ENCODE results near the gene TUBGCP3.

Gene TUBGCP3

DNA sequence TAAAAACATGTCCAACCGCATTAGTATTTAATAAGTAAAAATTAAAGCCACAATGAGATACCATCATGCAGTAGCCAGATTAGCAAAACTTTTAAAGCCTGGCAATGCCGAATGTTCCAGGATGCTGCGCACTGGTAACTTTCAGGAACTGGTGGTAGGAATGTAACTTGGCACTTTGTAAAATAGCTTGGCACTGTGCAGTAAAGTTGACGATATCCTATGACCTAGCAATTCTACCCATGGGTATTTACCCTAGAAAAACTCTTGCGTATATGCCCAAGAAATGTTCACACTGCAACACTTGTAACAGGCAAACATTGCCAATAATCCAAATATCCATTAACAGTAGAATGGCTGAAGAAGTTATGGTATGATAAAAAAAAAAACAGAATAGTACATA lies 114.1 kb downstream of the TUBGCP3 start:
- TF ChIP-seq JUND (IDR thresholded peaks at IDR 0.05; ENCODE audit: low read depth) = no peak
- in situ Hi-C loops (cut with HindIII; ENCODE audit: low pct_unique_long_range_greater_than_20kb, low sequenced_read_pairs) = no loop called here
- DNase-seq (ENCODE audit: low read depth in 1 of 2, low spot score in 1 of 2) = peak in 1 of 2 experiments; percentile 6

DNA sequence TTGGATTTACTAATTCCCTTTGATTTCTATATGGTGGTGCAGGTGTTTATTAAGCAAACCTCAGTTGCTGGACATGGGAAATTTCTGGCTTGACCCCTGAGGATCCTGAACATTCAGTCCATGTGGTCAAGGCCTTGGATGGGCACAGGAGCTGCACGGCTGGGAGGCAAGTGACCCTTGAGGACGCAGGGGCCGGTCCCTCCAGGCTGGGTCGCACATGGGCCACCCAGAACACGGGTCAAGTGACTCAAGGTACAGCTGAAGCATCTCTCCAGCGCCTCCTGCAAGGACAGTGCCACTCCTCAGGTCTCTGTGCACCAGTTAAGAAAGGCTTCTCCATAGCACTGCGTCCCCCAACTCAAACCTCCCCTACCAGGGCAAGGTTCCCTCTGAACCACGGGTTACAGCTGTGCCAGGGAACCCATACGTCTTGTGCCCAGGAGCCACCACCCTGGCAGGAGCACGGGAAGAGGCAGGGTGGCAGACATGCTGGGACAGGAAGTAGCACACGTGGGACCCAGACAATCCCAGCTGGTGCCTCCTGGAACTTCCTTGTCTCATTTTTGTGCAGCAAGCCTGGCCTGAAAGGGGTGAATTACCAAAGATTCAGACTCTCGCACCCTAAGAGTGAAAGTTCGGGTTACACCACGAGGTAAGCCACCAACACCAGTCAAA lies 118.7 kb downstream of the TUBGCP3 start:
- TF ChIP-seq JUND (IDR thresholded peaks at IDR 0.05; ENCODE audit: low read depth) = no peak
- in situ Hi-C loops (cut with HindIII; ENCODE audit: low pct_unique_long_range_greater_than_20kb, low sequenced_read_pairs) = no loop called here
- no peak for DNase-seq (ENCODE audit: low read depth in 1 of 2, low spot score in 1 of 2)

- in situ Hi-C loops (cut with HindIII; ENCODE audit: low pct_unique_long_range_greater_than_20kb, low sequenced_read_pairs) = no loop called here
- DNase-seq (ENCODE audit: low read depth in 1 of 2, low spot score in 1 of 2) = no peak
- no peak for TF ChIP-seq JUND (IDR thresholded peaks at IDR 0.05; ENCODE audit: low read depth)
Measured at GRCh38 chr13:112468069-112468468, 119.9 kb downstream of the TUBGCP3 start.

DNA sequence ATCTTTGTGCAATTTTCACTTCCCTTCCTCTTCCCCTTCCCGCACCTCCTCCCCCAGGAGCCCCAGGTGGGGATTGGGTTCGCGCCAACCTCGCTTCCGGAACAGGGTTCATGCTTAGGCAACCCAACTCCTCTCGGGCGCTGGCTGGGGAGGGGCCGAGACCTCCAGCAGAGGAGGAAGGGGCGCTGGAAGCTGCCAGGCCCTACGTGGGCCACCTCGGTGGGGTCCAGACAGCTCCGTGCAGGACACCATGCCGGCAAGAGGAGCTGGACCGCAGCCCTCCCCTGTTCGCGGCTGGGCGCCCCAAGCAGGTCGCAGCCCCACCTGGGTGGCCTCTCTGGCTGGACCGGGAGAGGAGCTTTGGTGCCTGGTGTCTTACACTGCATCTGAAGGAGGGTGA lies 120.7 kb downstream of the TUBGCP3 start:
- in situ Hi-C loops (cut with HindIII; ENCODE audit: low pct_unique_long_range_greater_than_20kb, low sequenced_read_pairs) = no loop called here
- TF ChIP-seq JUND (IDR thresholded peaks at IDR 0.05; ENCODE audit: low read depth) = no peak
- DNase-seq (ENCODE audit: low read depth in 1 of 2, low spot score in 1 of 2) = no peak

- DNase-seq (ENCODE audit: low read depth in 1 of 2, low spot score in 1 of 2) = no peak
- in situ Hi-C loops (cut with HindIII; ENCODE audit: low pct_unique_long_range_greater_than_20kb, low sequenced_read_pairs) = no loop called here
- no peak for TF ChIP-seq JUND (IDR thresholded peaks at IDR 0.05; ENCODE audit: low read depth)
Measured at GRCh38 chr13:112466132-112467058, 121.6 kb downstream of the TUBGCP3 start.

DNA sequence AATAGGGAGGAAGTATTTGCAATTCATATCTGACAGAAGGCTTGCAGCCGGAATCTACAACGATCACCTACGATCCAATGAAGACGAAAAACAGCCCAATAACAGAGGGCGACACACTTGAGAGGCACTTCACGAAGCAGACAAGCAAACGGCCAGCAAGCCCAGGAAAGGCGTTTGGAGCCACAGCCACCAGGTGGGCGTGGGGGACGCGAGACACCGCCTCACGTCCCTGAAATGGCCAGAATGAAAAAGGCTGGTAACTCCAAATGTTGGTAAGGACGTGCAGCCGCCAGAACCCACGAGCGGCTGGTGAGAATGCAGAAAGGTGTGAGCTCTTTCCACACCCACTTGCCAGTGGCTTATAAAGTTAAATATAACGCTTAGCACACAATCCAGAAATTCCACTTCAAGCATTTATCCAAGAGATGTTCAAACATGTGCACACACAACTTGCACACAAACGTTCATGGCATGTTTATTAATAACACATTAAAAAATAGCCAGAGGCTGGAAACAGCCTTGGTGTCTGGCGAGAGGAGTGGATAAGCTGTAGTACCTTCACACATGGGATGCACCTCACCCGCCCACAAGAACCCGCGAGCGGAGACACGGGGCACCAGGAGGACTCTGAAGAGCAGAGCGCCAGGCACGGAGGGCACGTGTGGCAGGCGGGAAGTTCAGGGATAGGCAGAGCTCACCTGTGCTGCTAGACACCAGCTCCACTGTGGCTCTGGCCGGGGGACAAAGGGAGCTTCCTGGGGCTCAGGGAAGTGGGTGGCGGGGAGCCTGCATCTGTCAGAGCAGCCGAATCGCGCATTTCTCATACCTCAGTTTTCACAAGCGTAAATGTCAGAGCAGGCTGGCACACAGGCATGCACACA lies 122.5 kb downstream of the TUBGCP3 start:
- in situ Hi-C loops (cut with HindIII; ENCODE audit: low pct_unique_long_range_greater_than_20kb, low sequenced_read_pairs) = no loop called here
- TF ChIP-seq JUND (IDR thresholded peaks at IDR 0.05; ENCODE audit: low read depth) = no peak
- no peak for DNase-seq (ENCODE audit: low read depth in 1 of 2, low spot score in 1 of 2)

- in situ Hi-C loops (cut with HindIII; ENCODE audit: low pct_unique_long_range_greater_than_20kb, low sequenced_read_pairs) = no loop called here
- no peak for DNase-seq (ENCODE audit: low read depth in 1 of 2, low spot score in 1 of 2)
- TF ChIP-seq JUND (IDR thresholded peaks at IDR 0.05; ENCODE audit: low read depth) = no peak
Measured at GRCh38 chr13:112464720-112465119, 123.2 kb downstream of the TUBGCP3 start.

DNA sequence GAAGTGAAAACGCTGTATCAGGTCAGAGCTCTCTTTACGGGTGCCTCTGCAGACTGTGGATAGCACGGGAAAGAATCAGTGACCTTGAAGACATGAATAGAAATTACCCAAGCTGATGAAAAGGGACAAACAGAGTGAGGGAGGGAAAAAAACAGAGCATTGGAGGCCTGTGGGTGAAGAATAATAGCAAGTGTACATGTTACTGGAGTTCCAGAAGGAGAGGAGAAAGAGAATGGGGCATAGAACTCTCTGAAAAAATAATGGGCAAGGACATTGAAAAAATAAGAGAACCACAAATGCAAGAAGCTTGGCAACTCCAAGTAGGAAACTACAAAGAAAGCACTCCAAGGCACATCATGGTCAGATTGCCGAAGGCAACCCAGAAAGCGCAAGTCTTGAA lies 125.5 kb downstream of the TUBGCP3 start:
- in situ Hi-C loops (cut with HindIII; ENCODE audit: low pct_unique_long_range_greater_than_20kb, low sequenced_read_pairs) = no loop called here
- no peak for TF ChIP-seq JUND (IDR thresholded peaks at IDR 0.05; ENCODE audit: low read depth)
- DNase-seq (ENCODE audit: low read depth in 1 of 2, low spot score in 1 of 2) = no peak

GRCh38 chr13:112457485-112457884 lies 130.5 kb downstream of the TUBGCP3 start:
- no peak for TF ChIP-seq JUND (IDR thresholded peaks at IDR 0.05; ENCODE audit: low read depth)

DNA sequence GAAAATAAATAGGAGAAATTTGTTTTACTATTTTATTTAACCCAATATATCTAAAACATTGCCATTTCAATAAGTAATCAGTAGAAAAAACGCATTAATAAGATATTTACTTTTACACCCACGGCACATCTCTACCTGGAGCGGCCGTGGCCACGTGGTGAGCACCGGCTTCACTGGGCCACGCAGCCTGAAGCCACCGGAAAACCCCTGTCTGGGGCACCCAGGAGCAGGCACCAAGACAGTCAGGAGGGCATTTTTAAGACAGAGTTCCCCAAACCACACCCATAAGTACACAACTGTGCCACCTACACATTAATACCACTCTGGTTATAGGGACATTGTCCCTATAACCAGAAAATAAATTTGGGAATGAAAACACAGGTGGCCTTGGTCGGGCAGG lies 130.9 kb downstream of the TUBGCP3 start:
- in situ Hi-C loops (cut with HindIII; ENCODE audit: low pct_unique_long_range_greater_than_20kb, low sequenced_read_pairs) = no loop called here

More at GRCh38 chr13:112457485-112457884, 130.5 kb downstream of the TUBGCP3 start:
- in situ Hi-C loops (cut with HindIII; ENCODE audit: low pct_unique_long_range_greater_than_20kb, low sequenced_read_pairs) = no loop called here
- DNase-seq (ENCODE audit: low read depth in 1 of 2, low spot score in 1 of 2) = no peak

DNA sequence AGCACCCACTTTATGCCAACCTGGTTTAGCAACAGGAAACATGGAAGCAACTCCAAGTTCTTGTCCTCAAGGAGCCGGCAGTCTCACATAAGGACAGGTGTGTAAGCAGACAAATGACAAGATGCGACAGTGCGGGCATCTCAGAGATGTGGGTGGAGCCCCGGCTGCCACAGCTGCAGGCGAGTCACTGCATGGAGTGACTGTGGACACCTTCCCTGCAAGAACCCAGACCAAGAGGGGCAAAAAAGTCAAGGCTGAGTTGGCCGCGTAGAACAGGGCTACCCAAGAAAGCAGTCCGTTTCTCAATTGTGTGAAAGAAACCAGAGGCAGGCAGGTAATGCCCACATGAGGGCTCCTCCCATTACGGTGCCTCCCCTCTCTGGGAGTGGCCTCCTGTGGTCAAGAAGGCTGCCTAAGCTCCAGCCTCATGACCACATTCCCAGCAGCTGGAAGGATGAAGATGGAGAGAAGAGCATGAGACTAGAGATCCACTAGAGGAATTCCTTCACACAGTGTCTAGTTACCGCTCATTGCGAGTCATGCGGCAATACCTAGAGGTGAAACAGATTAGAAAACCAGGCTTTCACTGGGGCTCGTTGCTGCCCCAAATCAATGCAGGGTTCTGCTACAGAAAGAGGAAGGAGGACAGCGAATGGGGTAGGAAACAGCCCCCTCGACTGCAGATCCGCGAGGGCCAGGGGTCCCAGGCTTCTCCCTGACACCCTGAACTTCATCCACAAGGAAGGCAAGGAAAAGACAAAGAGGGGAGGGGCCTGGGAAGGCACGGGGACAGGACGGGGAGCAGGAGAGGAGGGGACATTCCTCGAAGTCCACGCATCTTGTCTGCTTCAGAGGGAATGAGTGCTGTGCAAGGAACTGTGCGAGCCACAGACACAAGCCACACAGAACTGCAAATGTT lies 131.6 kb downstream of the TUBGCP3 start:
- DNase-seq (ENCODE audit: low read depth in 1 of 2, low spot score in 1 of 2) = no peak
- in situ Hi-C loops (cut with HindIII; ENCODE audit: low pct_unique_long_range_greater_than_20kb, low sequenced_read_pairs) = no loop called here
- TF ChIP-seq JUND (IDR thresholded peaks at IDR 0.05; ENCODE audit: low read depth) = no peak

More for the DNA sequence above, 130.9 kb downstream of the TUBGCP3 start:
- no peak for DNase-seq (ENCODE audit: low read depth in 1 of 2, low spot score in 1 of 2)
- TF ChIP-seq JUND (IDR thresholded peaks at IDR 0.05; ENCODE audit: low read depth) = no peak
